ENCODE measurements around the gene SETDB1. TPM values are rescaled to one million over a fixed set of nuclear protein-coding genes. Genes with fewer than 3 reads are reported as not detected.
"Not testable (repeated sequence)": the region's sequence is repeated elsewhere in the genome, so short reads cannot be mapped to it uniquely, and the experiment has no call there.

SETDB1 gene
- total RNA-seq (33.7 and 41.4 TPM in 2 replicates), polyA plus RNA-seq (10.7 and 12.9 TPM in 2 replicates)

- 1% methylated on average over 32 of the region's 39 CpGs for WGBS (ENCODE audit: low lambda C conversion rate, missing lambda C conversion rate)
- peak; percentile 98 for DNase-seq (ENCODE audit: low spot score)
Measured at GRCh38 chr1:150926097-150926741, at the start of gene SETDB1. Gene SETDB1, plus strand, starts transcription at chr1:150926363. Its CDS starts 1,352 bp downstream, at chr1:150927715.

GRCh38 chr1:150878931-150879330 lies 47.2 kb upstream of the SETDB1 start:
- peaks cover 17% of the 10 kb centered on the region for H3K79me2 ChIP-seq
- H3K4me1 ChIP-seq (ENCODE audit: insufficient read depth) = peaks cover 11% of the 10 kb centered on the region
- H3K36me3 ChIP-seq (replicated peaks; ENCODE audit: insufficient read depth, low read depth); DNase-seq (ENCODE audit: low spot score); H2AFZ ChIP-seq; H3K27me3 ChIP-seq; H3K4me3 ChIP-seq; H3K4me2 ChIP-seq; H3K9me3 ChIP-seq (ENCODE audit: low read depth); H3K9me2 ChIP-seq (replicated peaks; ENCODE audit: insufficient read depth); H4K20me1 ChIP-seq (ENCODE audit: insufficient read depth, poor library complexity, severe bottlenecking); H3K27ac ChIP-seq: not testable (repeated sequence)
- 91% methylated on average over 2 of the region's 2 CpGs for WGBS (ENCODE audit: low lambda C conversion rate, missing lambda C conversion rate)

More at GRCh38 chr1:150926097-150926741, at the start of gene SETDB1:
- TF ChIP-seq EZH2 (IDR thresholded peaks at IDR 0.05; ENCODE audit: borderline replicate concordance) = no peak
- Histone ChIP-seq H3K27ac (peak within 1 kb of the TSS; percentile 96), H3K79me2 (peaks cover 23% of the 10 kb centered on the region), H4K20me1 (ENCODE audit: insufficient read depth, poor library complexity, severe bottlenecking) (no peaks in the 10 kb centered on the region), H3K27me3 (no peaks in the 10 kb centered on the region), H3K4me2 (peak within 1 kb of the TSS; percentile 77), H3K9me2 (replicated peaks; ENCODE audit: insufficient read depth) (no peaks in the 10 kb centered on the region), H3K9me3 (ENCODE audit: low read depth) (no peaks in the 10 kb centered on the region), H2AFZ (peak within 1 kb of the TSS; percentile 83), H3K4me3 (peak within 1 kb of the TSS; percentile 76), H3K4me1 (ENCODE audit: insufficient read depth) (peaks cover 5% of the 10 kb centered on the region), H3K36me3 (replicated peaks; ENCODE audit: insufficient read depth, low read depth) (no peaks in the 10 kb centered on the region)

GRCh38 chr1:150881331-150882070 lies 44.7 kb upstream of the SETDB1 start:
- Histone ChIP-seq H3K9me3 (ENCODE audit: low read depth) (no peaks in the 10 kb centered on the region), H3K9me2 (replicated peaks; ENCODE audit: insufficient read depth) (no peaks in the 10 kb centered on the region), H3K36me3 (replicated peaks; ENCODE audit: insufficient read depth, low read depth) (no peaks in the 10 kb centered on the region), H2AFZ (no peak overlapping the region), H3K4me1 (ENCODE audit: insufficient read depth) (no peaks in the 10 kb centered on the region), H3K27me3 (no peaks in the 10 kb centered on the region), H3K27ac (peak overlapping the region; percentile 12), H3K79me2 (no peaks in the 10 kb centered on the region), H3K4me2 (no peak overlapping the region), H4K20me1 (ENCODE audit: insufficient read depth, poor library complexity, severe bottlenecking) (no peaks in the 10 kb centered on the region), H3K4me3 (no peak overlapping the region)
- 80% methylated on average over 2 of the region's 2 CpGs for WGBS (ENCODE audit: low lambda C conversion rate, missing lambda C conversion rate)
- DNase-seq (ENCODE audit: low spot score) = no peak
- no peak for TF ChIP-seq EZH2 (IDR thresholded peaks at IDR 0.05; ENCODE audit: borderline replicate concordance)
- TF ChIP-seq CTCF (IDR thresholded peaks at IDR 0.05; ENCODE audit: poor library complexity) = no peak
- no peak for TF ChIP-seq EZH2phosphoT487 (IDR thresholded peaks at IDR 0.05; ENCODE audit: low read depth, severe bottlenecking, unreplicated experiment)

GRCh38 chr1:150883121-150883520 lies 43.0 kb upstream of the SETDB1 start:
- not testable (repeated sequence) for H4K20me1 ChIP-seq (ENCODE audit: insufficient read depth, poor library complexity, severe bottlenecking); H3K9me2 ChIP-seq (replicated peaks; ENCODE audit: insufficient read depth); H3K9me3 ChIP-seq (ENCODE audit: low read depth); DNase-seq (ENCODE audit: low spot score); H3K27ac ChIP-seq; H3K27me3 ChIP-seq; H3K79me2 ChIP-seq; H3K4me2 ChIP-seq; H3K4me1 ChIP-seq (ENCODE audit: insufficient read depth); H2AFZ ChIP-seq; H3K36me3 ChIP-seq (replicated peaks; ENCODE audit: insufficient read depth, low read depth); H3K4me3 ChIP-seq
- WGBS (ENCODE audit: low lambda C conversion rate, missing lambda C conversion rate) = 95% methylated on average over 5 of the region's 5 CpGs

- TF ChIP-seq CTCF (IDR thresholded peaks at IDR 0.05; ENCODE audit: poor library complexity) = no peak
- no peak for TF ChIP-seq EZH2phosphoT487 (IDR thresholded peaks at IDR 0.05; ENCODE audit: low read depth, severe bottlenecking, unreplicated experiment)
- TF ChIP-seq EZH2 (IDR thresholded peaks at IDR 0.05; ENCODE audit: borderline replicate concordance) = no peak
- Histone ChIP-seq H3K4me3 (no peak within 1 kb of the TSS), H3K9me3 (ENCODE audit: low read depth) (no peaks in the 10 kb centered on the region), H3K4me2 (no peak within 1 kb of the TSS), H3K9me2 (replicated peaks; ENCODE audit: insufficient read depth) (no peaks in the 10 kb centered on the region), H3K27ac (no peak within 1 kb of the TSS), H4K20me1 (ENCODE audit: insufficient read depth, poor library complexity, severe bottlenecking) (no peaks in the 10 kb centered on the region), H3K79me2 (no peaks in the 10 kb centered on the region), H3K4me1 (ENCODE audit: insufficient read depth) (peaks cover 4% of the 10 kb centered on the region), H3K36me3 (replicated peaks; ENCODE audit: insufficient read depth, low read depth) (no peaks in the 10 kb centered on the region), H2AFZ (no peak within 1 kb of the TSS), H3K27me3 (no peaks in the 10 kb centered on the region)
- DNase-seq (ENCODE audit: low spot score) = no peak
- 43% methylated on average over 3 of the region's 3 CpGs for WGBS (ENCODE audit: low lambda C conversion rate, missing lambda C conversion rate)
Measured at GRCh38 chr1:150887018-150887417, 39.1 kb upstream of the SETDB1 start, which contains the start of gene CTXND2. Gene CTXND2, plus strand, starts transcription at chr1:150887136. Its CDS starts 25,179 bp downstream, at chr1:150912315.
